Measurements from ENCODE around the gene GOLGA6L10. TPM values are rescaled to one million over a fixed set of nuclear protein-coding genes. Genes with fewer than 3 reads are reported as not detected.
"Not testable (repeated sequence)": the region's sequence is repeated elsewhere in the genome, so short reads cannot be mapped to it uniquely, and the experiment has no call there.

The GOLGA6L10 gene
- 2.5 TPM for total RNA-seq
- polyA plus RNA-seq (ENCODE audit: insufficient read depth, low read depth, low replicate concordance): 0.45 TPM
- long read RNA-seq, donor 1: 0 reads
- long read RNA-seq, donor 2: 0 reads
- long read RNA-seq, donor 3, partial matches to known transcripts: 32 of 32 reads
- long read RNA-seq, donor 3, other reads (novel, unspliced or antisense): 0 of 32 reads
- long read RNA-seq, donor 4, partial matches to known transcripts: 34 of 34 reads
- long read RNA-seq, donor 4, other reads (novel, unspliced or antisense): 0 of 34 reads
- long read RNA-seq, donor 5: 0 reads
- long read RNA-seq, donor 6: 0 reads
- long read RNA-seq, donor 7, partial matches to known transcripts: 1 of 1 reads
- long read RNA-seq, donor 7, other reads (novel, unspliced or antisense): 0 of 1 reads
- long read RNA-seq, donor 8: 0 reads
- long read RNA-seq, donor 9: 0 reads
- long read RNA-seq, donor 10, partial matches to known transcripts: 41 of 41 reads
- long read RNA-seq, donor 10, other reads (novel, unspliced or antisense): 0 of 41 reads

GRCh38 chr15:82349375-82349774 lies at the start of gene GOLGA6L10:
Gene GOLGA6L10, minus strand, starts transcription at chr15:82349475. Its CDS starts 100 bp downstream, at chr15:82349375.
- H3K36me3 ChIP-seq (ENCODE audit: control insufficient read depth in 2 of 3, insufficient read depth in 3 of 3, low read length in 3 of 3); H3K27ac ChIP-seq (ENCODE audit: low read depth in 2 of 2, low read length in 2 of 2); H3K27me3 ChIP-seq (ENCODE audit: control insufficient read depth, insufficient read depth, low read length); H3K9ac ChIP-seq (ENCODE audit: low read length in 3 of 3); intact Hi-C loops (cut with DNase I); FAIRE-seq; H3K4me3 ChIP-seq (ENCODE audit: low read length in 3 of 3); DNase-seq; H3K4me1 ChIP-seq (ENCODE audit: control insufficient read depth in 2 of 3, insufficient read depth in 2 of 3, low read depth in 1 of 3, low read length in 3 of 3); H3K9me3 ChIP-seq (ENCODE audit: control insufficient read depth in 2 of 3, insufficient read depth in 1 of 3, low read length in 3 of 3): not testable (repeated sequence)

GRCh38 chr15:82398785-82399184 lies 49.5 kb upstream of the GOLGA6L10 start:
- no peaks in the 10 kb centered on the region for H3K4me1 ChIP-seq (ENCODE audit: control insufficient read depth in 2 of 3, insufficient read depth in 2 of 3, low read depth in 1 of 3, low read length in 3 of 3)
- H3K36me3 ChIP-seq (ENCODE audit: control insufficient read depth in 2 of 3, insufficient read depth in 3 of 3, low read length in 3 of 3): no peaks in the 10 kb centered on the region
- H3K27ac ChIP-seq (ENCODE audit: low read depth in 2 of 2, low read length in 2 of 2): no peak overlapping the region
- no peaks in the 10 kb centered on the region for H3K27me3 ChIP-seq (ENCODE audit: control insufficient read depth, insufficient read depth, low read length)
- FAIRE-seq (no peak), DNase-seq (no peak)
- H3K9ac ChIP-seq (ENCODE audit: low read length in 3 of 3): no peak overlapping the region
- no peaks in the 10 kb centered on the region for H3K9me3 ChIP-seq (ENCODE audit: control insufficient read depth in 2 of 3, insufficient read depth in 1 of 3, low read length in 3 of 3)
- TF ChIP-seq CTCF (IDR thresholded peaks at IDR 0.05; ENCODE audit: borderline replicate concordance, extremely low read depth, insufficient read depth): no peak
- H3K4me3 ChIP-seq (ENCODE audit: low read length in 3 of 3): no peak overlapping the region
- intact Hi-C loops (cut with DNase I): no loop called here

- Histone ChIP-seq H3K4me1 (ENCODE audit: control insufficient read depth in 2 of 3, insufficient read depth in 2 of 3, low read depth in 1 of 3, low read length in 3 of 3) (no peaks in the 10 kb centered on the region), H3K9ac (ENCODE audit: low read length in 3 of 3) (no peak overlapping the region), H3K27me3 (ENCODE audit: control insufficient read depth, insufficient read depth, low read length) (no peaks in the 10 kb centered on the region), H3K9me3 (ENCODE audit: control insufficient read depth in 2 of 3, insufficient read depth in 1 of 3, low read length in 3 of 3) (no peaks in the 10 kb centered on the region), H3K27ac (ENCODE audit: low read depth in 2 of 2, low read length in 2 of 2) (no peak overlapping the region), H3K36me3 (ENCODE audit: control insufficient read depth in 2 of 3, insufficient read depth in 3 of 3, low read length in 3 of 3) (no peaks in the 10 kb centered on the region), H3K4me3 (ENCODE audit: low read length in 3 of 3) (no peak overlapping the region)
- FAIRE-seq (no peak), DNase-seq (no peak)
- no peak for TF ChIP-seq CTCF (IDR thresholded peaks at IDR 0.05; ENCODE audit: borderline replicate concordance, extremely low read depth, insufficient read depth)
- intact Hi-C loops (cut with DNase I): no loop called here
These were observed 48.5 kb upstream of the GOLGA6L10 start for GRCh38 chr15:82397817-82398216.

GRCh38 chr15:82395788-82396187 lies 46.5 kb upstream of the GOLGA6L10 start:
- FAIRE-seq; DNase-seq; H3K27ac ChIP-seq (ENCODE audit: low read depth in 2 of 2, low read length in 2 of 2); H3K9me3 ChIP-seq (ENCODE audit: control insufficient read depth in 2 of 3, insufficient read depth in 1 of 3, low read length in 3 of 3); H3K9ac ChIP-seq (ENCODE audit: low read length in 3 of 3); H3K4me3 ChIP-seq (ENCODE audit: low read length in 3 of 3); H3K36me3 ChIP-seq (ENCODE audit: control insufficient read depth in 2 of 3, insufficient read depth in 3 of 3, low read length in 3 of 3); H3K4me1 ChIP-seq (ENCODE audit: control insufficient read depth in 2 of 3, insufficient read depth in 2 of 3, low read depth in 1 of 3, low read length in 3 of 3); H3K27me3 ChIP-seq (ENCODE audit: control insufficient read depth, insufficient read depth, low read length); intact Hi-C loops (cut with DNase I): not testable (repeated sequence)
